HepG2 (cell line): ENCODE measurements around the gene TMEM253. TPM values are rescaled to one million over a fixed set of nuclear protein-coding genes. Genes with fewer than 3 reads are reported as not detected.

Experiments
- ATAC-seq: fragments of 200-7000 bp; cut with Tn5 transposase; 3 replicates; pipeline ENCODE4 v1.9.1; 2020; ENCODE audit warnings: mild to moderate bottlenecking, moderate library complexity
- BruUV-seq: library from RNA; stranded (reverse); fragments of 400-500 nt; replicated peaks from 2 replicates; lab custom pipeline; 2021; lab: Mats Ljungman, UMichigan
- CTCF ChIA-PET: fragments of 300-600 bp; formaldehyde crosslinking; extraction: SDS; loops from one replicate; lab custom pipeline; 2021; ENCODE audit warnings: low total read pairs, inconsistent platforms, low intra/inter-chr PET ratio; lab: Yijun Ruan, JAX
- POLR2A ChIA-PET: fragments of 350-600 bp; sonication (Branson Sonifier 250); formaldehyde crosslinking; loops from one replicate; lab custom pipeline; 2020; ENCODE audit warnings: antibody characterized with exemption, inconsistent platforms; lab: Yijun Ruan, JAX
- DNase-seq: peaks from one replicate; pipeline ENCODE4 v3.0.0-alpha.2; 2015; ENCODE audit warnings: low spot score
- FAIRE-seq: peaks from 3 replicates; lab custom pipeline; 2011; peaks lifted over from hg19 to GRCh38; lab: Jason Lieb, UNC
- H2AFZ ChIP-seq: one replicate; pipeline ENCODE4 v1.6.1; 2011; ENCODE audit warnings: low read length, inconsistent platforms
- H3K27ac ChIP-seq: fragments of 300-600 bp; 3 replicates; pipeline ENCODE4 v1.8.0; 2011; ENCODE audit warnings: mixed run types, mild to moderate bottlenecking, mixed read lengths, low read length, inconsistent platforms; ENCODE audit not compliant: insufficient read depth; ENCODE audit errors: extremely low read length
- H3K27me3 ChIP-seq, 2 experiments: fragments of 200-600 bp in 1 of 2; 2 replicates in 1 of 2; 3 replicates in 1 of 2; pipeline versions ENCODE4 v1.6.0 to v1.8.0; 2011; ENCODE audit warnings: low read length in 2 of 2, mild to moderate bottlenecking in 2 of 2, moderate library complexity in 2 of 2, inconsistent platforms in 1 of 2; ENCODE audit not compliant: insufficient read depth in 2 of 2, control insufficient read depth in 1 of 2
- H3K36me3 ChIP-seq, 2 experiments: fragments of 200-600 bp in 1 of 2; replicated peaks in 1 of 2; 2 replicates in 1 of 2; 3 replicates in 1 of 2; pipeline versions ENCODE4 v1.5.1 to v1.8.0; 2011; ENCODE audit warnings: low read length in 2 of 2, inconsistent platforms in 1 of 2; ENCODE audit not compliant: insufficient read depth in 2 of 2, control insufficient read depth in 1 of 2
- H3K4me1 ChIP-seq: 2 replicates; pipeline ENCODE4 v1.5.1; 2012; ENCODE audit warnings: low read length, inconsistent platforms; ENCODE audit not compliant: insufficient read depth
- H3K4me2 ChIP-seq: 2 replicates; pipeline ENCODE4 v1.6.0; 2011; ENCODE audit warnings: low read depth, low read length, inconsistent platforms
- H3K4me3 ChIP-seq, 3 experiments: fragments of 200-600 bp in 1 of 3; sonication (generic), shearing (Covaris generic) in 1 of 3; replicated peaks in 1 of 3; 2 replicates each; pipeline ENCODE4 v1.5.1; 2011 to 2016; ENCODE audit warnings: low read length in 3 of 3, inconsistent platforms in 2 of 3, low read depth in 2 of 3, mild to moderate bottlenecking in 2 of 3, control low read depth in 1 of 3, mixed read lengths in 1 of 3; ENCODE audit not compliant: insufficient read depth in 1 of 3
- H3K79me2 ChIP-seq: one replicate; pipeline ENCODE4 v1.6.1; 2011; ENCODE audit warnings: low read length, inconsistent platforms; ENCODE audit not compliant: insufficient read depth
- H3K9ac ChIP-seq: 2 replicates; pipeline ENCODE4 v1.6.0; 2011; ENCODE audit warnings: mild to moderate bottlenecking, low read depth, low read length, inconsistent platforms; ENCODE audit not compliant: insufficient read depth
- H3K9me3 ChIP-seq: 2 replicates; pipeline ENCODE4 v1.5.1; 2012; ENCODE audit warnings: mild to moderate bottlenecking, low read length
- H4K20me1 ChIP-seq: 2 replicates; pipeline ENCODE4 v1.6.0; 2011; ENCODE audit warnings: inconsistent platforms, mild to moderate bottlenecking, low read length, moderate library complexity; ENCODE audit not compliant: insufficient read depth
- DPF2 ChIP-seq: sonication (generic); formaldehyde crosslinking; IDR thresholded peaks from 2 replicates; pipeline ENCODE4 v1.4.0; 2020; ENCODE audit warnings: mild to moderate bottlenecking, low read depth, missing genetic modification reagents, borderline replicate concordance
- ERF ChIP-seq: IDR thresholded peaks from 2 replicates; pipeline ENCODE4 v1.6.1; 2018; ENCODE audit warnings: missing biosample characterization, missing genetic modification reagents
- GTF2F1 ChIP-seq: fragments of 150-350 bp; IDR thresholded peaks from 2 replicates; pipeline ENCODE4 v1.6.1; 2014; ENCODE audit warnings: low read length
- NFIB ChIP-seq: sonication (generic); formaldehyde crosslinking; IDR thresholded peaks from 2 replicates; pipeline ENCODE4 v1.9.0; 2021; ENCODE audit warnings: missing genetic modification reagents, mild to moderate bottlenecking, borderline replicate concordance
- RFXANK ChIP-seq: IDR thresholded peaks from 2 replicates; pipeline ENCODE4 v1.6.1; 2016
- SAFB2 ChIP-seq: sonication (generic); formaldehyde crosslinking; IDR thresholded peaks from 2 replicates; pipeline ENCODE4 v1.5.1; 2020; ENCODE audit warnings: missing genetic modification reagents, low read depth, mild to moderate bottlenecking, borderline replicate concordance
- TEAD2 ChIP-seq: sonication (generic); formaldehyde crosslinking; IDR thresholded peaks from 2 replicates; pipeline ENCODE4 v1.9.0; 2021; ENCODE audit warnings: missing genetic modification reagents
- ZNF709 ChIP-seq: sonication (generic); formaldehyde crosslinking; IDR thresholded peaks from 2 replicates; pipeline ENCODE4 v1.5.0; 2020; ENCODE audit warnings: mild to moderate bottlenecking, missing genetic modification reagents
- ZSCAN25 ChIP-seq: sonication (generic); formaldehyde crosslinking; IDR thresholded peaks from 2 replicates; pipeline ENCODE4 v1.8.0; 2022; ENCODE audit warnings: mild to moderate bottlenecking, missing genetic modification reagents
- WGBS: methylation state at CpG from one replicate; pipeline ENCODE4 v1.1.6; 2017; ENCODE audit warnings: low lambda C conversion rate; 5-methylcytosine and 5-hydroxymethylcytosine counted together
- in situ Hi-C: cut with HindIII; loops from 2 replicates; pipeline ENCODE4 v1.10.0; 2017; ENCODE audit warnings: low pct_unique_long_range_greater_than_20kb; ENCODE audit not compliant: extremely low pct_ligation_motif_present
- intact Hi-C: fragments of 100-400 bp; cut with micrococcal nuclease; formaldehyde crosslinking; loops from one replicate; pipeline ENCODE4 v1.10.0; 2022; ENCODE audit not compliant: unreplicated experiment
- polyA plus RNA-seq, 8 experiments: library from polyadenylated mRNA; depleted of rRNA in 3 of 8; stranded (reverse) in 7 of 8; unstranded in 1 of 8; fragments of >200 nt; fragmentation: Illumina TruSeq in 4 of 8; extraction: Trizol in 4 of 8; gene quantifications; 2 replicates each; pipeline versions ENCODE4 v1.2.1 to v1.2.3, GENCODE V29; 2011 to 2016; ENCODE audit warnings: low read depth in 4 of 8, missing spikeins in 1 of 8, mixed read lengths in 1 of 8; ENCODE audit not compliant: insufficient read depth in 1 of 8
- total RNA-seq, 5 experiments: library from RNA; depleted of rRNA; stranded (reverse); fragments of >200 nt; fragmentation: Illumina TruSeq; extraction: Trizol; gene quantifications; 2 replicates each; pipeline ENCODE4 v1.2.3, GENCODE V29; 2016; ENCODE audit warnings: low read depth in 1 of 5
- TF ChIP-seq, protein P1 (sequence below): sonication (generic); formaldehyde crosslinking; IDR thresholded peaks from 2 replicates; pipeline ENCODE4 v1.4.0; 2020; ENCODE audit warnings: missing genetic modification reagents
- TF ChIP-seq, protein P2 (sequence below): sonication (generic); formaldehyde crosslinking; IDR thresholded peaks from 2 replicates; pipeline ENCODE4 v1.5.0; 2020; ENCODE audit warnings: missing genetic modification reagents
- TF ChIP-seq, protein P3 (sequence below): IDR thresholded peaks from 2 replicates; pipeline ENCODE4 v1.6.1; 2016; ENCODE audit warnings: low read depth, borderline replicate concordance

The TMEM253 gene
- total and polyA plus RNA-seq, 2 of the 13 experiments (the other 11 are each of a cell fraction or from before 2014, with no cell fraction given), result 0.29 to 0.45 TPM

DNA sequence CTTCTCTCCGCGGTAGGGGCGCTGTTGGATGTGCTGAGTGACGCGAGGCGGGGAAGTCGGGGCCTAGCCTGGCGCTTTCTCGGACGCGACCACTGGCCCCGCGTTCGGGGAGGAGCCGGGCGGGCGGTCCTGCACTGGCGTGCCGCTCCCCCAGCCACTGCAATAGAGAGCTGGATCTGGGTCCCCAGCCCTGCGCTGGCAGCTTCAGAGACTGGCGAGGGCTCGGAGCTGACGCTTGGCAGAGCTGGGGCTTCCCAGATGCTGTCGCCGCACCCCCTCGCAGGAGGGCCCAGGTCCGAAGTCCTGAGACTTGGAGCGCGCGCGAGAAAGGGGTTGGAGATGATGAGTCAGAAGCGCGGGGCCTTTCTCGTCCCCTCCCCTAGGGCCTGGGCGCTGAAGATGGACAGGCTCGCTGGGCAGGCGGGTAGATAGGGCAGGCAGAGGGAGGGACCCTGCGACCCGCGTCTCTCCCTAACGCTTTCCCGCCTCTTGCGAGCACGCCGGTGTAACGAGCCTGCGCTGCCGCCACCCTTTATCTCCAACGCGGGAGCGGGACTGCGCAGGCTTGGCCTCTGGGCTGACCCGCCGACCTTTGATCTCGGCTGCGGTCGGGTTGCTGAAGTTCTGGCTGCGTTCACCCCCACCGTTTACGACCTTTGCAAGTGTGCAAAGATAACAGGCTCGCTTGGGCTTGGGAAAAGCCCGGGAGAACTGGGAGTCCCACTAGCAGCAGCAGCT, 3.0 kb downstream of the TMEM253 start:
- under 1% methylated on average over 49 of the region's 62 CpGs for WGBS
- Histone ChIP-seq H3K4me1 (peaks cover 80% of the 10 kb centered on the region), H3K27me3 (no peaks in the 10 kb centered on the region; a peak in 1 of 5 replicates), H3K4me3 (peak overlapping the region; percentile 61 to 82 (median 66)), H3K36me3 (no peaks in the 10 kb centered on the region), H3K27ac (peak overlapping the region; percentile 97), H3K4me2 (peak overlapping the region; percentile 94), H3K9ac (peak overlapping the region; percentile 95), H3K9me3 (no peaks in the 10 kb centered on the region), H2AFZ (no peak overlapping the region), H4K20me1 (no peaks in the 10 kb centered on the region), H3K79me2 (peaks cover 11% of the 10 kb centered on the region)
- FAIRE-seq (peak; percentile 18), DNase-seq (peak; percentile 98), ATAC-seq (peak; percentile 83)
- intact Hi-C loops, result loop anchor here (1.0 kb wide), 4 partner anchors 8 to 90 kb away; no protein-coding TSS in a partner anchor
- in situ Hi-C loops, result loop anchor here (5.0 kb wide), 2 partner anchors 37 to 87 kb away; no protein-coding TSS in a partner anchor
- CTCF ChIA-PET, result interaction anchor here (1.1 to 8.0 kb wide), 6 partner anchors 11 to 92 kb away, joined by 3 to 320 read pairs (median 14); partner anchors contain the start of genes ARHGEF40 and ZNF219
- TSS peak; percentile 93 for BruUV-seq
- POLR2A ChIA-PET, result interaction anchor here (0.7 to 6.5 kb wide), 23 partner anchors 9 to 422 kb away, joined by 3 to 141 read pairs (median 5); partner anchors contain the start of genes ARHGEF40 and NDRG2
- TF ChIP-seq ZSCAN25 (peak; percentile 93), GTF2F1 (0 out of 2 replicates have a peak, but pooled peaks have one; percentile 40), SAFB2 (CRISPR knock-in tag) (peak; percentile 99), DPF2 (peak; percentile 53; the same call in 1 of the 2 replicates), TEAD2 (CRISPR knock-in tag) (peak; percentile 93; the same call in 1 of the 2 replicates), NFIB (CRISPR knock-in tag) (no peak), ZNF709 (CRISPR knock-in tag) (peak; percentile 94), ERF (CRISPR knock-in tag) (peak; percentile 91), RFXANK (CRISPR knock-in tag) (peak; percentile 90)
- TF ChIP-seq, protein P1, sequence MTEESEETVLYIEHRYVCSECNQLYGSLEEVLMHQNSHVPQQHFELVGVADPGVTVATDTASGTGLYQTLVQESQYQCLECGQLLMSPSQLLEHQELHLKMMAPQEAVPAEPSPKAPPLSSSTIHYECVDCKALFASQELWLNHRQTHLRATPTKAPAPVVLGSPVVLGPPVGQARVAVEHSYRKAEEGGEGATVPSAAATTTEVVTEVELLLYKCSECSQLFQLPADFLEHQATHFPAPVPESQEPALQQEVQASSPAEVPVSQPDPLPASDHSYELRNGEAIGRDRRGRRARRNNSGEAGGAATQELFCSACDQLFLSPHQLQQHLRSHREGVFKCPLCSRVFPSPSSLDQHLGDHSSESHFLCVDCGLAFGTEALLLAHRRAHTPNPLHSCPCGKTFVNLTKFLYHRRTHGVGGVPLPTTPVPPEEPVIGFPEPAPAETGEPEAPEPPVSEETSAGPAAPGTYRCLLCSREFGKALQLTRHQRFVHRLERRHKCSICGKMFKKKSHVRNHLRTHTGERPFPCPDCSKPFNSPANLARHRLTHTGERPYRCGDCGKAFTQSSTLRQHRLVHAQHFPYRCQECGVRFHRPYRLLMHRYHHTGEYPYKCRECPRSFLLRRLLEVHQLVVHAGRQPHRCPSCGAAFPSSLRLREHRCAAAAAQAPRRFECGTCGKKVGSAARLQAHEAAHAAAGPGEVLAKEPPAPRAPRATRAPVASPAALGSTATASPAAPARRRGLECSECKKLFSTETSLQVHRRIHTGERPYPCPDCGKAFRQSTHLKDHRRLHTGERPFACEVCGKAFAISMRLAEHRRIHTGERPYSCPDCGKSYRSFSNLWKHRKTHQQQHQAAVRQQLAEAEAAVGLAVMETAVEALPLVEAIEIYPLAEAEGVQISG (CRISPR knock-in tag), result peak; percentile 94
- TF ChIP-seq, protein P2, sequence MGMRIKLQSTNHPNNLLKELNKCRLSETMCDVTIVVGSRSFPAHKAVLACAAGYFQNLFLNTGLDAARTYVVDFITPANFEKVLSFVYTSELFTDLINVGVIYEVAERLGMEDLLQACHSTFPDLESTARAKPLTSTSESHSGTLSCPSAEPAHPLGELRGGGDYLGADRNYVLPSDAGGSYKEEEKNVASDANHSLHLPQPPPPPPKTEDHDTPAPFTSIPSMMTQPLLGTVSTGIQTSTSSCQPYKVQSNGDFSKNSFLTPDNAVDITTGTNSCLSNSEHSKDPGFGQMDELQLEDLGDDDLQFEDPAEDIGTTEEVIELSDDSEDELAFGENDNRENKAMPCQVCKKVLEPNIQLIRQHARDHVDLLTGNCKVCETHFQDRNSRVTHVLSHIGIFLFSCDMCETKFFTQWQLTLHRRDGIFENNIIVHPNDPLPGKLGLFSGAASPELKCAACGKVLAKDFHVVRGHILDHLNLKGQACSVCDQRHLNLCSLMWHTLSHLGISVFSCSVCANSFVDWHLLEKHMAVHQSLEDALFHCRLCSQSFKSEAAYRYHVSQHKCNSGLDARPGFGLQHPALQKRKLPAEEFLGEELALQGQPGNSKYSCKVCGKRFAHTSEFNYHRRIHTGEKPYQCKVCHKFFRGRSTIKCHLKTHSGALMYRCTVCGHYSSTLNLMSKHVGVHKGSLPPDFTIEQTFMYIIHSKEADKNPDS, result peak; percentile 87; the same call in 1 of the 2 replicates
- TF ChIP-seq, protein P3, sequence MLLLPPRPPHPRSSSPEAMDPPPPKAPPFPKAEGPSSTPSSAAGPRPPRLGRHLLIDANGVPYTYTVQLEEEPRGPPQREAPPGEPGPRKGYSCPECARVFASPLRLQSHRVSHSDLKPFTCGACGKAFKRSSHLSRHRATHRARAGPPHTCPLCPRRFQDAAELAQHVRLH, result peak; percentile 89
